ENCODE measurements around the gene MALRD1.

- TF ChIP-seq CTCF (IDR thresholded peaks at IDR 0.05) = no peak
- TF ChIP-seq POLR2A (IDR thresholded peaks at IDR 0.05) = no peak
Observed at GRCh38 chr10:19453967-19454366, 405.4 kb downstream of the MALRD1 start.

Data from thyroid gland (tissue), 4 donors.